NCI-H2107 treated with DMSO at 0.1 percent for 48 hours (cell line): ENCODE data around the gene SERTAD2.
A peak's percentile ranks its signal among the peaks of the same experiment; 100 is the strongest.

Experiments used
- DNase-seq: peaks from one replicate; lab custom pipeline; 2025; ENCODE audit not compliant: unreplicated experiment; lab: John Stamatoyannopoulos, UW

The SERTAD2 gene

GRCh38 chr2:64677530-64677929 is 23.8 kb upstream of the SERTAD2 start:
- no peak for DNase-seq

- DNase-seq: no peak
Measured at GRCh38 chr2:64675860-64676259, 22.1 kb upstream of the SERTAD2 start.

DNA sequence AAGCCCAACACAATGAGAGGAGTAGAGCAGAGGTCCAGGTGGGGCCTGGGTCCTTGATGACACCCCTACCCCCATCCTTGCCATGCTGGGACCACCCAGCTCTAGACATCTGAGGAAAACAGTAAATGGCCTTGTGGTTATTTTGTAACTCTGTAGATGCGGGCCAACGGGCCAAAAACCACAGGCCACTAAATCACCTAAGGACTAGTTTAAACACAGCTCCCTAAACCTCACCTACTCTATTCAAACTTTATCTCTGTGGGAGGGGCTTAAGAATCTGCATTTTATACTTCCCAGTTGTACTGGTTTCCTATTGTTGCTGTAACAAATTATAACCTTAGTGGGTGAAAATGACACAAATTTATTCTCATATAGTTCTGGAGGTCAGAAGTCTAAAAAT is 19.0 kb upstream of the SERTAD2 start:
- no peak for DNase-seq

GRCh38 chr2:64670047-64670446 is 16.3 kb upstream of the SERTAD2 start:
- DNase-seq: no peak

DNA sequence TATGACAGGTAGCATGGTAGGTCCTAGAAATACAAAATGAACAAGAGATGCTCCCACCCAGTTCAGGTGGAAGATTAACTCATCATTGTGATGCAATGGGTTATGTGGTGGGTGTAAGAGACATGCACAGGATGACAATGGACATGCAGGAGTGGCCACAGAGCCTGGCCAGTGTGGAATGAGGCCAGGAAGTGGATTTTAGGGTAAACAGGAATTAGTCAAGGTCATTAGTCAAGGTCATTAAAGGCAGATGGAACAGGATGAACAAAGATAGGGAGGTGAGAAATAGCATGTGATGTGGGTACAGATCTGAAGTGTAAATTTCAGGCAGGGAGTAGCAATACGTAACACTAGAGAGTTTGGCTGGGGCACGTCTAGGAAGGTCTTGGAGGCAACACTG is 15.6 kb upstream of the SERTAD2 start:
- no peak for DNase-seq

DNA sequence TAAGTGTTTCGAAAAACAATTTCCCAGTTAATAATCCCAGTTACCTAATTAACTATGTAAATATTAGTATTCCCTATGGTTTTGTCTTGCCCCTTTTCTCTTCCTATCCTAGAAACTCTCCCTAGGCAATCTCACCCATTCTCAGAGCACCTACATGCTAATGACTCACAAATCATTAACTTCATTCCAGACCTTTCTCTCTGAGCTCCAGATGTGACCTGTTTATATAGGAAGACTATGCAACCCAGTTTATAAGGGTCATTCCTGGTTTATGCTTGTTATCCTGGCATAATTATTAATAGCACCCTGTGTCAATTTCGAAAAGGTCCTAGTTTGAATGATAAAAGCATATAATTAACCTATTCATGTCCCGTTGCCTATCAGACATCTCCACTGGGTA is 14.8 kb upstream of the SERTAD2 start:
- DNase-seq: no peak

GRCh38 chr2:64667535-64667934 is 13.8 kb upstream of the SERTAD2 start:
- no peak for DNase-seq

GRCh38 chr2:64666810-64667438 is 13.2 kb upstream of the SERTAD2 start:
- no peak for DNase-seq

DNA sequence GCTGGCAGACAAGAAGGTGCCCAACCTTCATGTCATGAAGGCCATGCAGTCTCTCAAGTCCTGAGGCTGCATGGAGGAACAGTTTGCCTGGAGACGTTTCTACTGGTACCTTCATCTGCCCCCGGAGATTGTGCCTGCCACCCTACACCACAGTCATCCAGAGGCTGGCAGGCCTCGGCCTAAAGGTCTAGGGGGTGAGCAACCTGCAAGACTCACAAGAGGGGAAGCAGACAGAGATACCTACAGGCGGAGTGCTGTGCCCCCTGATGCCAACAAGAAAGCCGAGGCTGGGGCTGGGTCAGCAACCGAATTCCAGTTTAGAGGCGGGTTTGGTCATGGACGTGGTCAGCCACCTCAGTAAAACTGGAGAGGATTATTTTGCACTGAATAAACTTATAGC is 12.0 kb upstream of the SERTAD2 start:
- no peak for DNase-seq

DNA sequence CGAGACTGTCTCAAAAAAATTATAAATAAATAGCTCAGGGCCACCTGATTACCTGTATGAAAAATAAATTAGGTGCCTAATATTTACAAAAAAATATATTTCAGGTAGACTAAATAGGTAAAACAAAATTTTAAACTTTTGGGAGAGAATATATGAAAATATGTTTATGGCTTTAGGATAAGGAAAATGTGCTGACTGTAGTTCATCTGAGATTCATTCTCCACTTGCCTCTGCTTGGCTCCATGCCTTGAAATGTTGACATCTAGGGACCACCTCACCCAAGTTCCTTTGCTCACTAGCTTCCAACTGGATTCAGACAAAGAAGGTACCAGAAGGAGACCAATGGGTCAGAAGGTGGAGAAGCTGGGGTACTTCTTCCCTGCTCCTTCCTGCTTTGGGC is 9.7 kb upstream of the SERTAD2 start:
- DNase-seq: no peak

DNA sequence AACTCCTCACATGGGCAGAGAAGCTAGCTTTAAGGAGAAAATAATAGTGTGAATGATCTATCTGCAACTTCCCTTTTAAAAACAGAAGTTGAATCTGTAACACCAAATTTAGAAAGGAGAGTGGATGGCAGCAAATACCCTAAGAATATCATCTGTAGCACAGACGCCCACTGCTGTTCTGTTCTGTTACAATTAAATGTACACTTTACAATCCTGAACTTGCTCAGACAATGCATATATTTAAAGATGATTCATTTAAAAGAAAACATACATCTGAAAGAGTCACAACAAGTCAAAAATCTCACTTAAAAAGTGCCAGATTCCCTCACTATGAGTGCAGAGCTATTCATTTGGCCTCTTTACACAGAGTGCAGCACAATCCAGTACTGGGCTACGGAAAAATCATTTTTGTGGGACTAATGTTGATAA is 8.0 kb upstream of the SERTAD2 start:
- no peak for DNase-seq

GRCh38 chr2:64659252-64659651 is 5.5 kb upstream of the SERTAD2 start:
- no peak for DNase-seq

DNA sequence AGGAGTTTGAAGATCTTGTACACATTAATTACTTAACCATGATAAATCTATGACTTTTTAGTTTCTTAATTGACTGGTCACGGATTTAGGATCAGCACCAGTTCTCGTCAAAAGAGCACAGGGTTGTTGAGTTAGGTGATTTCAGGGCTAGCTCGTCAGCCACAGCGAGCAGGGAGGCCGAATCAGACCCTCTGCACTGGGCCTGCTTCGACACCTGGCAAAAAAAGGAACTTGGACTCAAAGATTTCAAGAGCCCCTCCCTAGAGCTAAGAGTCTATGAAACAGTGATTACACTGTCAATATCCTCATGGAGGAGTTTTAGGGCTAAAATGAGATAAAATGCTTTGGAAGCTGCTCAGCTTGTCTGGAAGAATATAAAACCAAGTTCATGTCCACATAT is 4.6 kb upstream of the SERTAD2 start:
- DNase-seq: no peak

DNA sequence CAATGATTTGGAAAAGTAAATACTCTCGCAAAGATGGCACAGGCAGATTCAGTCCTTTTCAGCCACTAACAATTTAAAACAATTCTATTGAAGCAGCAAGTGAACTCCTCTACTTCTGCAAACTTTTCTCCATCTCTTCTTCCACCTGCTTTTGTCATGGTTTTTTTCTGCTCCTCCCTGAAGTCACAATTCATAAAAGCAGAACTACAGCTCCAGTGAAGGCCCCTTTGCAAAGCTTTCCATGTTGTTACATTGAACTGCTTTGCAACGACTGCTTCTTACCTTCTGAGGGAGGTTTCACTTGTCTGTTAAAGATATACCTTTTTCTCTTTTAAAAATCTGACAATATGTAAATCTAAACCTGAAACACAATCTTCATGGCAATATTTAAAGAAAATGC is 3.7 kb upstream of the SERTAD2 start:
- DNase-seq: no peak

DNA sequence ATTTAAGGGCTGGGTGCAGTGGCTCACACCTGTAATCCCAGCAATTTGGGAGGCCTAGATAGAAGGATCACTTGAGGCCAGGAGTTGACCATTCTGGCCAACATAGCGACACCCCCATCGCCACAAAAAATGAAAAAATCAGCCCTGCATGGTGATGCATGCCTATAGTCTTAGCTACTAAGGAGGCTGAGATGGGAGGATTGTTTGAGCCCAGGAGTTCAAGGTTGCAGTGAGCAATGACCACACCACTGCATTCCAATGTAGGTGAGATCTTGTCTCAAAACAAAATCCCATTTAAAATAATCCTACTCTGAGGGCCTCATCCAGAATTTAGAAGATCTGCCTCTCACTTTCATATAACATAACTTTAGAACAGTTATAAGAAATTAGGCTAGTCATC is 2.7 kb upstream of the SERTAD2 start:
- no peak for DNase-seq

DNA sequence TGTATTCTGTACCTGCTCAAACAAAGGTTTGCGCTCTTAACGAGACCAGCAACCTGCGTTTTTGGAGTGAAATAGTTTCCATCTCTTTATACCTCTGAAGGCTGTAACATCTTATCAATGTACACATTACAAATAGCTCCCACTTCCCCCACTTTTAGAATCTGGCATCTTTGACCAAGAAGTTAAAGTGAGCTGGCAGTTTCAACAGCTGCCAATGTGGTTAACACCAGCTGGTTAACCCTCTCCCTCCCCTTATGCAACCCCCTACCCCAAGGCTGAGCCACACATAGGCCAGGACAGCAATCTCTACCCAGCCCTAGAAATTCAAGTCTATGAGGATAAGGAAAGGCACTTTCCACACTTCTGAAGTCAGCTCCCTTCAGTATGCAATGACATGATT is 2.2 kb upstream of the SERTAD2 start:
- DNase-seq: no peak

DNA sequence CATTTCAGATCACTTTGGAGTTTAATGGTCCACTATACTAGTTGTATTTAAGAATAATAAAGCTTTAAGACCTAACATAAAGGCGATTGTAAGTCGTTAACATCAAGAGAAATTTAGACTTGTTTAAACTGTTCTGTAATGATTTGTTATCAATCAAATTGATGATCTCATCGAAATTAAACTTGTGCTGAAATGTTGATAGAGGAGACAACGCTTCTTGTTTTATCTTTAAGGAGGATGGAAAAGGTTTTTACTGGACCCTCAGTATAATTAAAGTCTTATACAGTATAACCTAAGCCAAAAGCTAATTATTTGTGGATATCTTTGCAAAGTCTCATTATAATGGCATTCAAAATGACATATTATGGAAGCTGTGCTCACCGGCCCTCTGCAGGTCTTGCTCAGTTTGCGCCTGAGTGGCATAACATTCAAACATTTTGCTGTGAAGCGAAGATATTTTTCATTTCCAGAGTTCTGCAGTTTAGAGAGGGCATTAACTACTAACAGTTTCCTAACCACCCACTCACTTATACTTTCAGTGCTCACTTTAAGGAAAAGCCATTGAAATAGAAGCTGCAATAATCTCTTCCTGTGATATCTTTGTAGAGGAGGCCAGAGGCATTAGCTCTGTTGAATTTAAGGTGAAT is 1.4 kb upstream of the SERTAD2 start:
- no peak for DNase-seq

- DNase-seq: peak; percentile 48
Measured at GRCh38 chr2:64654063-64654811, 524 bp upstream of the SERTAD2 start.

- DNase-seq: no peak
Measured at GRCh38 chr2:64652231-64653108, 1.2 kb downstream of the SERTAD2 start.

DNA sequence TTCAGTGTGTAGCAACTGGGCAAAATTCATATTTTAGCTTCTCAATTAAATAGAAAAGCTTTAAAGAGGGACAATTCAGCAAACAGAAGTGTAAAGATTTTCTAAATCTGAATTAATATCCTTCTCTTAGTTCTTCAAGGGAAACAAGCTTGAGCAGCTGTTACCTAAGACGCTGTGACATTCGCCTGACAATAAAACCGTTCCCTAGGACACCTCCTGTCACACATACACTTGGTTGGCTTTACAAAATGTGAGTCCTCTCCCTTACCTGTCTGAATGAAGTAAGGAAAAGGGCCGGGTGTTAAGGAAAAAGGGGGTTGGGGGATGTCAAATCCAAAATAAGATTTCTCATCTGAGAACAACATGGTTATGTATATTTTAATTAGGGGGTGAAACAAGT is 2.1 kb downstream of the SERTAD2 start:
- DNase-seq: no peak

DNA sequence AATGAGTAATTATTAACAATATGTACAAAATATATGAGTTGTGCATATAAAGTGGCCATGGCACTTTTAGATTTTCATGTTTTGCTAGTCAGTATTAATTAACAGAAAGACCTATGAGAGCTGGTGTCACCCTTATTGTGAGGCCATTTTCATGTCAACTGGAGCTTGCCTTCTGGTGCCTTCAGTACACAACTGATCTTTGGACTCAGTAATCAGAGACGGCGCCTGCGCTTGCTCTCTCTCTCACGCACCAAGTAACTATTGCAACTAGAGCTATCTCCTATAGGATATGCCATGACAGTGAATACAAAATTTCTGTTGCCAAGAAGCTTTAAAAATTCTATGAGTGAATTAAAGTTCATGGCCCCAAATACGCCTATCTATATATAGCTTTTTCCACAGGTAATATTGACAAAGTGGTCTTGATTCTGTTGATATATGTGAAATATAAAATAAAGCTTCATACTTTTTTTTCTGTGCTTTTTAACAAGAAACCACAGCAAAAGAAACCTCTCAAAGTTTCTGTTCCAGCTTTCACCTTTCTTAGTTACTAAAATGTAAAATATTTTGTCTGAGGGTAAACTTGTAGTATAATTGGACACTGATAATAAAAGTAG is 2.9 kb downstream of the SERTAD2 start:
- no peak for DNase-seq
